GM18520 (cell line): ENCODE data around the gene VPS37C.

ENCODE experiments used
- ATAC-seq: cut with Tn5 transposase; IDR thresholded peaks from one replicate; pipeline ENCODE4 v1.9.1; 2021; ENCODE audit not compliant: unreplicated experiment

Gene VPS37C

GRCh38 chr11:61119055-61119454, 42.2 kb downstream of the VPS37C start:
- ATAC-seq, result no peak

- ATAC-seq, result no peak
Observed at GRCh38 chr11:61118406-61118805, 42.8 kb downstream of the VPS37C start.

GRCh38 chr11:61118004-61118403, 43.2 kb downstream of the VPS37C start:
- ATAC-seq, result no peak

- ATAC-seq, result no peak
Observed at GRCh38 chr11:61117168-61117520, 44.1 kb downstream of the VPS37C start.

- no peak for ATAC-seq
Observed at GRCh38 chr11:61116426-61117167, 44.6 kb downstream of the VPS37C start.

GRCh38 chr11:61115498-61116224, 45.6 kb downstream of the VPS37C start:
- ATAC-seq, result no peak

- no peak for ATAC-seq
Observed at GRCh38 chr11:61114913-61115312, 46.3 kb downstream of the VPS37C start.

GRCh38 chr11:61113201-61113600, 48.0 kb downstream of the VPS37C start:
- ATAC-seq, result no peak

GRCh38 chr11:61112575-61112974, 48.7 kb downstream of the VPS37C start:
- ATAC-seq, result no peak

- ATAC-seq, result no peak
Observed at GRCh38 chr11:61111786-61112517, 49.3 kb downstream of the VPS37C start.

GRCh38 chr11:61111050-61111435, 50.2 kb downstream of the VPS37C start:
- ATAC-seq, result no peak

- ATAC-seq, result no peak
Observed at GRCh38 chr11:61110255-61111049, 50.8 kb downstream of the VPS37C start.

GRCh38 chr11:61109671-61110070, 51.6 kb downstream of the VPS37C start:
- ATAC-seq, result no peak

- ATAC-seq, result no peak
Observed at GRCh38 chr11:61108847-61109585, 52.2 kb downstream of the VPS37C start.

GRCh38 chr11:61107888-61108287, 53.3 kb downstream of the VPS37C start:
- ATAC-seq, result no peak

GRCh38 chr11:61106894-61107470, 54.2 kb downstream of the VPS37C start:
- no peak for ATAC-seq

- no peak for ATAC-seq
Observed at GRCh38 chr11:61106296-61106695, 54.9 kb downstream of the VPS37C start.

- no peak for ATAC-seq
Observed at GRCh38 chr11:61104963-61105362, 56.3 kb downstream of the VPS37C start.

GRCh38 chr11:61103851-61104423, 57.3 kb downstream of the VPS37C start:
- ATAC-seq, result no peak
